Vagina (tissue), 2 donors: ENCODE measurements around the gene MAP4K2.

Source experiments
- POLR2A ChIP-seq, 2 donors: fragments of 450-650 bp; IDR thresholded peaks; one replicate each; pipeline ENCODE4 v1.6.1; 2017; ENCODE audit warnings: antibody characterized with exemption in 2 of 2, mild to moderate bottlenecking in 2 of 2, moderate library complexity in 2 of 2
- POLR2AphosphoS5 ChIP-seq, 2 donors: sonication (generic); formaldehyde crosslinking; IDR thresholded peaks; one replicate each; pipeline ENCODE4 v1.9.0; 2017; ENCODE audit warnings: antibody characterized with exemption in 2 of 2, mild to moderate bottlenecking in 2 of 2, low read depth in 1 of 2; ENCODE audit not compliant: insufficient read depth in 1 of 2

DNA sequence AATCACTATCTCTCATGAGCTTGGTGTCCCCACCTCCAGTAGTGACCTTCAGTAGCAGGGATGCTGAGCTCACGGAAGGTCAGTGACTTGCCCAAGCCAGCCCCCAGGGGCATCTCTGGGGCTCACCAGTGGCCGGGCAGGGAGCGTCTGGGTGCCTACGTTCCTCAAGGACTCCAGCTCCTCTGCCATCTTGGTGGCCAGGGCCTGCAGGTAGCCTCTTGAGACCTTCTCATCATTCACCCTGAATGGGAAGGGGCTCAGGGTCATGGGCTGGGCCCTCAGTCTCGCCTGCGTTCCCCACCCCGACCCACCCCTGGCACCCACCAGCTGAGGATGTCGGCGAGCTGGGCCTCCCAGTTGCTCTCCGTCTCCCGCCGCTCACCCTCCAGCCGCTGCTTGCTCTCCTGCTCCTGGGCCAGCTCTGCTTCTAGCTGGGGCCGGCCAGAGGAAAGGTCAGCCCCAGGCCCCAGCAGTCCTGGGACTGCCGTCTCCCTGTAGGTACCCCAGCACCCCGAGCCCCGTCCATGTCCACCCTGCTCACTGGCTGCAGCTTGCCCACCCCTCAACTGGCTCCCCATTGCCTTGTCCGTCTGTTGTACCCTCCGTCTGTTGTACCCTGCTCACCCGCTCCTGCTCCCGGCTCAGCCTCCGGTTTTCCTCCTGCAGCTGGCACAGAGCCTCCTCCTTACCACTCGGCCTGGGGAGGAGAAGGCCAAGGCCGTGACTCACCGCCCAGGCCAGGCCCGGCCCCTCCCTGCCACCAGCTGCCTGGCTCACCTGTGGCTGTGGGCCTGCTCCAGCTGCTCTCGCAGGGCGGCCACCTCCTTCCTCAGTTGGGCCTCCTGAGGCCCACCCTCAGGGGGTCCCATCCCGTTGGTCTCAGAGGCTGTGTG lies 32.0 kb upstream of the MAP4K2 start:
- TF ChIP-seq POLR2A (IDR thresholded peaks at IDR 0.05) (no peak), POLR2AphosphoS5 (IDR thresholded peaks at IDR 0.05; ENCODE audit: insufficient read depth in 1 of 2, low read depth in 1 of 2) (no peak)
